ENCODE data around the gene CDCA7.

DNA sequence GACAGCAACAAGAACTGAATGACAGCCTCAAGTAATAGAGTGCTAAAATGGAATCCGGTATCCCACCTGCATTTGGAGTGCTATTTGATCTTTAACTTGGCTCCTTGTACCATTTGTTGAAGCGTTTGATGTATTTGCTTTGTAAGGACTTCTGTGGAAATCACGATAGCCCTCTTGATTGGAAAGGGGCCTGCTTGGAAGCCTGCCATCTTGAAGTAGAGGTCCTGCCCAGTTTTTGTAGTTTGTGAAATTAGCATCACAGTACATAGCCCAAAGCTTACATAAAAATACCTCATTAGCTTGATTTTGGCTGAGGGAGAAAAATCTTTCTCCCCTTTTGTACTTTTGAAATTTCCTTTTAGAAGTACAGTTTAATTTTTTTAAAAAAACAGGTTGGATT, 2.7 kb downstream of the CDCA7 start:
- TF ChIP-seq ZFP30 (CRISPR knock-in tag; IDR thresholded peaks at IDR 0.05) (no peak), SNAI2 (CRISPR knock-in tag; IDR thresholded peaks at IDR 0.05) (no peak), PATZ1 (CRISPR knock-in tag; IDR thresholded peaks at IDR 0.05; ENCODE audit: borderline replicate concordance) (no peak), ZFP3 (CRISPR knock-in tag; IDR thresholded peaks at IDR 0.05) (no peak), ARNTL (CRISPR knock-in tag; IDR thresholded peaks at IDR 0.05; ENCODE audit: borderline replicate concordance, low read depth) (no peak), ISL1 (CRISPR knock-in tag; IDR thresholded peaks at IDR 0.05) (no peak), ZNF8 (CRISPR knock-in tag; IDR thresholded peaks at IDR 0.05) (no peak), TCF4 (CRISPR knock-in tag; IDR thresholded peaks at IDR 0.05; ENCODE audit: borderline replicate concordance) (no peak)
